GM19035 (cell line): Measurements from ENCODE around the gene STING1.

Experiments used
- ATAC-seq: cut with Tn5 transposase; IDR thresholded peaks from one replicate; pipeline ENCODE4 v1.9.1; 2021; ENCODE audit not compliant: unreplicated experiment

STING1 gene

DNA sequence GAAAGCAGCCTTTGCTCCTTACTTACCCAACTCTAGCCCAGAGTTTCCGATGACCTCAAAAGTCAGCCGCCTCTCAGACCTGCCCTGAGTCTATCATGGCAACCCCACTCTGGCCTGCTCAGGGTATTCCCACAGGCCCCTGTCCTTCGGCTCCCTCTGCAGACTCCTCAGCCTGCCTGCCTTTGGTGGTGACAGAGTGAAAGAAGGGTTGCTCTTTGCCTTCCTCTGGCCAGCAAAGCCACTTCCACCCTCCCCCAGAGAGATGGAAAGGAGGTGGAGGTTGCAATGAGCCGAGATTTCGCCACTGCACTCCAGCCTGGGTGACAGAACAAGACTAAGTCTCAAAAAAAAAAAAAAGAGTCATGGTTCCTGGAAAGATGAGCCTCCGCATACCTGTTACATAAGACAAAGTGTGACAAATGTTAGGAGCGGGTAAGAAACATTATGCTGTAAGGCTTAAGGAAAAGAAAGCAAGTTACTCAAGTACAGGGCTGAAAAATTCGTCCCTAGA, 14.1 kb downstream of the STING1 start:
- no peak for ATAC-seq

GRCh38 chr5:139462586-139463276, 19.8 kb downstream of the STING1 start, which contains the start of gene ECSCR:
ECSCR (minus strand) TSS chr5:139462743; CDS start chr5:139462670, 73 bp downstream.
- ATAC-seq: no peak

- no peak for ATAC-seq
Observed at GRCh38 chr5:139461698-139462097, 20.9 kb downstream of the STING1 start.

DNA sequence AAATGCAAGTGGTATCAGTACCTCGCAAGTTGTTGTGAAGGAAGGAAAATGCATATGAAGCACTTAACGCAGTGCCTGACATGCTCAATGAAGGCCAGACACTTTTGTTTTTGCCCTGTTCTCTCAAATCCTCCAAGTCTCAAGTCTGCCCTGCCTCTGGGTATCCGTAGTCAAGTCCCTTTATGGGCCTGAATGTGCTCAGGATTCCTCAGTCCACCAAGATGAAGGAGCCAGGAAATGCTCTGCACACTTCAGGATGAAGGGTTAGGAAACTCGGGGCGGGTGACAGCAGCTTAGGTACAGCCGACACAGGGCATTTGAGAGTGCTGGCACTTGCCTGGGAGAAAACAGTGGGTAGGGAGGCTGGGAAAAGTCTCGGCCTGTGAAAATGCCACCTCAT, 21.4 kb downstream of the STING1 start:
- ATAC-seq: no peak

GRCh38 chr5:139460455-139460854, 22.1 kb downstream of the STING1 start:
- ATAC-seq: no peak

DNA sequence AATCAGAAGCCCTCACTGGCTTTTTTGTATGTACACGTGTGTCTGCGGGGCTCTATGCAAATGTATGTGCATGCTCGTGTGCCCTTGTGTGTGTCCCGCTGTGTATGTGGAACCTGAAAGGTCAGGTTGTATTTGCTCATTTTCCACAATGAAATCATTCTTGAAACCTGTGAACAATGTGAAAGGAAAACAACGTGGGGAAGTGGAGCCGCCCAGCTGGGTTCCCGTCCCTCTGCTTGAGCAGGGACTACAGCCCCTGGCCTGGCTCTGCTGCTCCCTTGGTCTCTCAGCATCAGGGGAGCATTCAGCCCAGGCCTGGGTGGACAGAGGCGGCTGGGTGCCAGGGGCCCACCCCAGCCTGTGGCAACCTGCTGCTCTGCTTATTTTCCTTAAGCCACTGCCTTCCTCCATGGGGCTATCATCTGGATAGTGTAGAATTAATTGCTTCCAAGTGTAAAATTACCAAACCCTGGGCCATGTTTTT, 23.1 kb downstream of the STING1 start:
- ATAC-seq: peak; percentile 37

- ATAC-seq: peak; percentile 65
Observed at GRCh38 chr5:139458580-139459407, 23.8 kb downstream of the STING1 start.

DNA sequence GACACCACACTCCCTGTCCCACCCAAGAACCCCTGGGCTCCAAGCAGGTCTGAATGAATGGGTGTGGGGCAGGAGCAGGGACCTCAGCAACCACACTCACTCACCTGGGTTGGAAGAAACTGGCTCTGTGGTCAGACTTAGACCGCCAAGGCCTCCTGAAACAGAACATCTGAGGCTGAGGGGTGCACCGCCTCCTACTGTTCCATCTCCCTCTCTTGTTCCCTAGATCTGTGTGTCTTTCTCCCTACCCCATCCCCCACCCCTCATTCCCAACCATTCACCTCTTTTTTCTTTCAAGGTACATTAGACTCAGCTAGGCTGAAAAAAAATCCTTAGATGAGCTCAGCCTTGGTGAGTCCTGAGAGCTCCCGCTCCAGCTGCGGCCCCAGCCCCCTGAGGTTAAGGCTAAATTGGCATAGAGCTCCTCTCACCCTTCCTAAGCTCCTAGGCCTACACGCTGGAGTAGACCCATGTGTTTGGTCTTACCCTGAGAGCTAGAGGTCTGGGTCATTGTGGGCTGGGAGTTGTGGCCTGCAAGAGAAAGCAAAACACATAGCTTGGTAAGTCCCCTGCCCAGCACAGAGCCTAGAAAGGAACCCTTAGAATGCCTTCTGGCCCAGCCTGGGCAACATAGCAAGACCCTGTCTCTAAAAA, 24.8 kb downstream of the STING1 start:
- peak; percentile 33 for ATAC-seq

DNA sequence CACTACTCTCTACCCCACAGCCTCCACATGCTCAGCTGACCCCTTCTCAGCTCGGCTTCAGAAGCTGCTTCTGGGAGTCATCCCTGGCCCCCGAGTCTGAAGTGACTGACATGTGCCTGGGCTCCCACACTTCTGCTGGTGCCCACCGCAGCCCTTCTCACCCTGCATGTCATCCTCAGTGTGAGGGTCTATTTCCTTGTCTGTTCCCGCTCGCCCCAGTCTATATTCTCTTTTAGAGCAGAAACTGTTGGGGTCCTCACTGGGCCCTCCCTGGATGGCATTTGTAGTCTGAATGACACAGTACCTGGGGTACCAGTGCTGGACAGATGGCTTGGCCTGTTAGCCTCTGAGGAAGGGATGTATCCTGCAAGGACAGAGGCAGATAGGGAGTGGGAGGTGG, 25.3 kb downstream of the STING1 start:
- no peak for ATAC-seq

DNA sequence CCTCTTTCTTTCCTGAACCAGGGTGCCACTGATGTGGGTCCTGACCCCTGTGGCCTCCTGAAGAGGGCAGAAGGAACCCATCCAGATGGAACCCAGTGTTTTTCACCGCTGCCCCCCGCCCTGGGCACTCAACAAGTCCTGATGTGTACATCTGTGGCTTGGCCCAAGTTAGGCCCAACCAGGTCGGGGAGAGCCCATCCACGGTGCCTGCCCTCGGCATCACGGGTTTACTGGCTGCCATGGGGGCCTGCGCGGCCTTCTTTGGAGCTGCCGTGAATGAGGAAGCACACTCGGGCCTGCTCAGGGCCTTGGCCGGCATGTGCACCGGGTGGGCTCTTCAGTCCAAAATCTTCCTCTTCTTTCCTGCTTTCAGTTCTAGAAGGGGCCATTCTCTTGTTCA, 25.8 kb downstream of the STING1 start:
- ATAC-seq: no peak

DNA sequence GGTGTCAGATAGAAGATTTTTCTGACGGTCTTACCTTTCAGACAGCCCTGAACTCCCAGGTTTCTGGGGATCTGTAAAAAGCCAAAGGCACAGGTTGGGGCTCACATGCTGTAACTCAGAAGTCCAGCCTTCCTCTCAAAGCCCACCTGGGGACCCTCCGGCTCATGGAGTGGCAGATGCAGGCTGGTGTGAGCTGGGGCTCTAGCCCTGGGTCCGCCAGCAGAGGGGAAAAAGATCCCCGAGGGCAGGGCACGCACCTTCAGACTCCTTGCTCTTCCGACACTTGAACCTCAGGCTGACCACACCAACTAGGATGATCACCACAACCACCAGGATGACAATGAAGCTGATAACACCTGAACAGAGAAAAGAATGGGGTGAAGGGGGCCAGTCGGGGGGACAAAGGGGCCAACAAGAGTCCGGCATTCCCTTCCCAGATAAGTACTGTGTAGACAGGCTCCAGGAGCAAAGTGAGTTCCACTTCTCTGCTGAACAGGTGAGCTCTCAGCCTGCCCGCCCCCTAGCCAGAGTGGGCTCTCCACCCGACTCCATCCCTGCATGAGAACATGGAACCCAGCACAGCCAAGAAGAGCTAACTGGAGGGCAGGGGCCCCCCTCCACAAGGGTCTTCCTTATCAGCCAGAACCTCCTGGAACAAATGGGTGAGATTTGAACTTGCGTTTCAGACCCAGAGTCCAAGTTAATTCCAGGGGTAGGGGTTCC, 27.8 kb downstream of the STING1 start:
- ATAC-seq: no peak

DNA sequence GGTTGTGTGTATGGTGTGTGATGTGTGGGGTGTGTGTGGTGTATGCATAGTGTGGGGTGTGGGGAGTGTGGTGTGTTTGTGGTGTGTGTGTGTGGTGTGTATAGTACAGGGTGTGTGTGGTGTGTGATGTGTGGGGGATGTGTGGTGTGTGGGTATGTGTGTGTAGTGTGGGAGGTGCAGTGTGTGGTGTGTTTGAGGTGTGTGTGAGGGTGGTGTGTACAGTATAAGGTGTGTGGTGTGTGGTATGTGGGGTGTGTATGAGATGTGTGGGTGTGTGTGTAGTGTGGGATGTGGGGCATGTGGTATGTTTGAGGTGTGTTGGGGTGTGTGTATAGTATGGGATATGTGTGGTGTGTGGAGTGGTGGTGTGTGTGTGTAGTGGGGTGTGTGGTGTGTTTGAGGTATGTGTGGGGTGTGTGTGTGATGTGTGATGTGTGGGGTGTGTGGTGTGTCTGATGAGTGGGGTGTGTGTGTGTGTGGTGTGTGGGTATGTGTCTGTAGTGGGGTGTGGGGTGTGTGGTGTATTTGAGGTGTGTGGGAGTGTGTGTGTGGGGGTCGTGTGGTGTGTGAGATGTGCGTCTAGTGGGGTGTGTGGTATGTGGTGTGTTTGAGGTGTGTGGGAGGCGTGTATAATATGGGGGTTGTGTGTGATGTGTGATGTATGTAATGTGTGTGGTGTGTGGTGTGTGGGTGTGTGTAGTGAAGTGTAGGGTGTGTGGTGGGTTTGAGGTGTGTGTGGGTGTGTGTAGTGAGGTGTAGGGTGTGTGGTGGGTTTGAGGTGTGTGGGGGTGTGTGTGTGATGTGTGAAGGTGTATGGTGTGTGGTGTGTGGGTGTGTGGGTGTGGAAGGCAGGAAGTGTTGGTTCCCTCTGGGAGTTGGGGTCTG, 28.6 kb downstream of the STING1 start:
- ATAC-seq: no peak

- no peak for ATAC-seq
Observed at GRCh38 chr5:139451878-139452660, 30.5 kb downstream of the STING1 start.

DNA sequence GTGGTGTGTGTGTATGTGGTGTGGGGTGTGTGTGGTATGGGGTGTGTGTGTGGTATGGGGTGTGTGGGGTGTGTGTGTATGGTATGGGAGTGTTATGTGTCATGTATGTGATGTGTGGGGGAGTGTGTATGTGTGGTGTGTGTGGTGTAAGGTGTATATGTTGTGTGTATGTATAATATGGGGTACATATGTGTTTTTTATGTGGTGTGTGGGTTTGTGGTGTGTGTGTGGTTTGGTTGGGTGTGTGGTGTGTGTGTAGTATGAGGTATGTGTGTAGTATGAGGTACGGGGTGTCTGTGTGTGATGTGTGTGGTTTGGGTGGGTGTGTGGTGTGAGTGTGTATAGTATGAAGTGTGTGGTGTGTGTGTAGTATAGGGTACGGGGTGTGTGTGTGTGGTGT, 31.4 kb downstream of the STING1 start:
- no peak for ATAC-seq

DNA sequence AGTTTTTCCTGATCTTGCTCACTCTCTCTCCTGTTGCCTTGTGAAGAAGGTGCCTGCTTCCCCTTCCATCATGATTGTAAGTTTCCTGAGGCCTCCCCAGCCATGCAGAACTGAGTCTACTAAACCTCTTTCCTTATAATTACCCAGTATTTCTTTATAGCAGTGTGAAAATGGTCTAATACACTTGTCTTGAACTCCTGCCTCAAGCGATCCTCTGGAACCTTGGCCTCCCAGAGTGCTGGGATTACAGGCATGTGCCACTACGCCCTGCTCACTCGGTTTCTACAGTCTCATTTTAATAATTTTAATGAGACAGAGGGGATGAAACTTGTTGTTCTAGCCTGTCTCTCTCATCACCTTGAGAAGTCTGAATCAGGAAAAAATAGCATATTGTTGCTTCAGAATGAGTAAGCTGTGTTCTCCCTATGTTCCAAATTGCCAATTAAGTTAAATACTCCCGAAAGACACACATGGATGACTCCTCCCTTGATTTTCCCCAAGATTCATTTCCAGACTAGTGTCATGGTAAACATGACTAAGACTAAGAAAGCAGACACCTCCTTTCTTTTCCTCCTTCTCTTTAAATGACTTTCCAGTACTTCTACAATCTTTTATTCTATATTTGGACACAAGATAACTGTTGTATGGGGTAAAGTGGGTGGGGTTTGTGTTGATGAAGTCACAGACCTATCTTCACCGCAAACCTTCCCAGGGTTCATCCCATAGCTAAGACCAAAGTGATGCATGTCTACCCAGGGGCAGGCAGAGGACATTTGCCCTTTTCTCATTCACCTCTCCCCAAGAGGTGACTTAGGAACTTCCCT, 35.4 kb downstream of the STING1 start:
- ATAC-seq: peak; percentile 60

GRCh38 chr5:139445325-139446170, 37.0 kb downstream of the STING1 start:
- no peak for ATAC-seq

DNA sequence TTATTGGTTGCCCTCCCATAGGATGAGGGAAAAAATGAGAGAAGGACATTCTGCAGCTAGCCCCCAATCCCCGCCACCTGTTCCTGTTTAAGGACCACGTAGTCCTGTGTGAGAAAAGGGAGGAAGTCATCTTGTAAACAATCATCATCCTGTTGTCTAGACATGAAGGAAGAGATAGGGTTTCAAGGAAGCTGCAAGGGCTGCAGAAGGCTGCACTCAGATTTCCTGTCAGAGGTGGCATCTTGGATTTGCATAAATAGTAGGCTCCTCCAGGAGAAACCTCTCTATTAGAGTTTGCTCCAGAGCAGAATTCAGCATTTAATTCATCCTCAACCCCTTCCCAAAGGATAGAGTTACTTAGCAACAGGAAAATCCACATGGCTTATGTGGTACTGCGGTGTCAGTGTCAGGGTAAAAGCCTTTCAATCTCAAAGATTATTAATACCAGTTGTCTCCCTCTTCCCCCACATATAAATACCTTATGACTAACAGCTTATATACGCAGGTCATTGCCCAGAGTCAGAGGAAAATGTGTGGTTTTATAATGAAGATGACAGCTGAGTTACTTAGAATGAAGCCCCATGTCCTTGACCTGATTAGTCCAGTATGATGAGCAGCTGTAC, 38.6 kb downstream of the STING1 start:
- ATAC-seq: no peak
